Testis (tissue), 3 donors: ENCODE data around the gene ADRM1. TPM values are rescaled to one million over a fixed set of nuclear protein-coding genes. Genes with fewer than 3 reads are reported as not detected.

ENCODE experiments used
- DNase-seq: peaks from one replicate; pipeline ENCODE4 v3.0.0-alpha.2; 2019
- H3K27ac ChIP-seq, 2 donors: fragments of 200-600 bp; sonication (generic); one replicate each; pipeline ENCODE4 v1.5.1; 2019
- H3K27me3 ChIP-seq: fragments of 200-600 bp; sonication (generic); one replicate; pipeline ENCODE4 v1.5.1; 2019
- H3K36me3 ChIP-seq: fragments of 200-600 bp; sonication (generic); one replicate; pipeline ENCODE4 v1.5.1; 2017; ENCODE audit warnings: low read depth; ENCODE audit errors: missing control alignments
- H3K4me1 ChIP-seq: fragments of 200-600 bp; sonication (generic); one replicate; pipeline ENCODE4 v1.5.1; 2019
- H3K4me3 ChIP-seq, 2 donors: fragments of 200-600 bp; sonication (generic); one replicate each; pipeline ENCODE4 v1.5.1; 2017 to 2019
- H3K9me3 ChIP-seq: fragments of 200-600 bp; sonication (generic); one replicate; pipeline ENCODE4 v1.5.1; 2017
- POLR2A ChIP-seq: fragments of 450-650 bp; IDR thresholded peaks from one replicate; pipeline ENCODE4 v1.6.1; 2017; ENCODE audit warnings: antibody characterized with exemption, mild to moderate bottlenecking, moderate library complexity
- WGBS, 2 donors: methylation state at CpG; one replicate each; pipeline ENCODE4 v1.1.5; 2018; 5-methylcytosine and 5-hydroxymethylcytosine counted together
- intact Hi-C: fragments of 100-400 bp; cut with DNase I; formaldehyde crosslinking; loops from one replicate; pipeline ENCODE4 v1.15.1; 2023; ENCODE audit warnings: low total_unique reads
- microRNA-seq, 2 donors: library from miRNA; unstranded; fragments of <30 nt; microRNA quantifications; one replicate each; pipeline ENCODE4, GENCODE V29; 2016; ENCODE audit warnings: borderline number of aligned reads in 2 of 2, borderline replicate concordance in 1 of 2
- polyA plus RNA-seq: library from polyadenylated mRNA; stranded (reverse); fragments of 350-450 nt; fragmentation: Illumina TruSeq; extraction: RNeasy Lipid Tissue Mini Kit (QIAGEN cat#74804); gene quantifications from one replicate; pipeline ENCODE4 v1.2.3, GENCODE V29; 2014; ENCODE audit warnings: low read depth, low replicate concordance; ENCODE audit not compliant: insufficient read depth
- total RNA-seq, 2 donors: library from RNA; depleted of rRNA; stranded (reverse); fragments of >200 nt; gene quantifications; one replicate each; pipeline ENCODE4 v1.2.3, GENCODE V29; 2016
- TF ChIP-seq, protein P1 (sequence below), 3 experiments: fragments of 450-650 bp in 2 of 3; fragments of 200-600 bp in 1 of 3; sonication (generic) in 1 of 3; IDR thresholded peaks; one replicate each; pipeline ENCODE4 v1.5.1; 2016 to 2019; ENCODE audit warnings: antibody characterized with exemption in 3 of 3, mild to moderate bottlenecking in 2 of 3, moderate library complexity in 1 of 3

ADRM1 gene
- total and polyA plus RNA-seq, 3 donors from 2014 or later: 191 to 286 (median 283) TPM

DNA sequence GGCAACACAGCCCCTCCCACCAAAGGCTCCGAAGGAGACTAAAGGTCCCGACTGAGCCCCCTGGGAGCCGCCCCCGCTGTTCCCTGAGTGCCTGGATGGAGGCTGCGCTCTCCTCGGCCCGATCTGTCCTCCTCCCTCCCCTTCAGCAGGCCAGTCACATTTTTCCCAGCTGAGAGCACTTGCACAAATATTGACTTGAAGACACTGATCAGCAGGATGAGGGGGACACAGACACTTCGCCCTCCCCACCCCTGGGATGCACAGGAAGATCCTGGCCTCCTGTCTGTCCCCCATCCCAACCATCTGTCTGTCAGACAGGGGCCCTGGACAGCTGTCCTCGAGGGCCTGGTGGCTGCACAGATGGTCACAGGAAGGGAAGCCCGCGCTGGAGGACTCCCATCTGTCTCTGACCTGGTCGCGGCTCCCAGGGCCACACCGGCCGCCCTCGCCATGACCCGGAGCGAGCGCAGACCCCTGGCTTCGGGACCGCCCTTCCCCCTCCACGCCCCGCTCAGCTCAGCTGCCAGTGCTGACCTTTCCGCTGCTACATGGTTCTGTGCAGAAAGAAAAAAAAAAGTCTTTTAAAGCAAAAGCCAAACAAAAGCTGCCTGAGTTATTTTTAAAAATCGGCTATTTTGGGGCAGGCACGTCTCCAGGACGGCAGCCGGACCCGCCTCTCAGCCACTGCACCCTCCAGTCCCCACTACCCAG lies 53.2 kb downstream of the ADRM1 start:
- WGBS, 2 donors: 46 to 54% methylated on average over 25 to 26 of the region's 29 CpGs
- intact Hi-C loops: no loop called here
- TF ChIP-seq, protein P1, sequence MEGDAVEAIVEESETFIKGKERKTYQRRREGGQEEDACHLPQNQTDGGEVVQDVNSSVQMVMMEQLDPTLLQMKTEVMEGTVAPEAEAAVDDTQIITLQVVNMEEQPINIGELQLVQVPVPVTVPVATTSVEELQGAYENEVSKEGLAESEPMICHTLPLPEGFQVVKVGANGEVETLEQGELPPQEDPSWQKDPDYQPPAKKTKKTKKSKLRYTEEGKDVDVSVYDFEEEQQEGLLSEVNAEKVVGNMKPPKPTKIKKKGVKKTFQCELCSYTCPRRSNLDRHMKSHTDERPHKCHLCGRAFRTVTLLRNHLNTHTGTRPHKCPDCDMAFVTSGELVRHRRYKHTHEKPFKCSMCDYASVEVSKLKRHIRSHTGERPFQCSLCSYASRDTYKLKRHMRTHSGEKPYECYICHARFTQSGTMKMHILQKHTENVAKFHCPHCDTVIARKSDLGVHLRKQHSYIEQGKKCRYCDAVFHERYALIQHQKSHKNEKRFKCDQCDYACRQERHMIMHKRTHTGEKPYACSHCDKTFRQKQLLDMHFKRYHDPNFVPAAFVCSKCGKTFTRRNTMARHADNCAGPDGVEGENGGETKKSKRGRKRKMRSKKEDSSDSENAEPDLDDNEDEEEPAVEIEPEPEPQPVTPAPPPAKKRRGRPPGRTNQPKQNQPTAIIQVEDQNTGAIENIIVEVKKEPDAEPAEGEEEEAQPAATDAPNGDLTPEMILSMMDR (IDR thresholded peaks at IDR 0.05): no peak
- no peak for TF ChIP-seq POLR2A
- DNase-seq: peak; percentile 59
- H3K27ac ChIP-seq: peak overlapping the region; percentile 66 to 80
- no peaks in the 10 kb centered on the region for H3K27me3 ChIP-seq
- H3K9me3 ChIP-seq: no peaks in the 10 kb centered on the region
- no peak overlapping the region for H3K4me3 ChIP-seq
- peaks cover 52% of the 10 kb centered on the region for H3K4me1 ChIP-seq
- H3K36me3 ChIP-seq: no peaks in the 10 kb centered on the region

DNA sequence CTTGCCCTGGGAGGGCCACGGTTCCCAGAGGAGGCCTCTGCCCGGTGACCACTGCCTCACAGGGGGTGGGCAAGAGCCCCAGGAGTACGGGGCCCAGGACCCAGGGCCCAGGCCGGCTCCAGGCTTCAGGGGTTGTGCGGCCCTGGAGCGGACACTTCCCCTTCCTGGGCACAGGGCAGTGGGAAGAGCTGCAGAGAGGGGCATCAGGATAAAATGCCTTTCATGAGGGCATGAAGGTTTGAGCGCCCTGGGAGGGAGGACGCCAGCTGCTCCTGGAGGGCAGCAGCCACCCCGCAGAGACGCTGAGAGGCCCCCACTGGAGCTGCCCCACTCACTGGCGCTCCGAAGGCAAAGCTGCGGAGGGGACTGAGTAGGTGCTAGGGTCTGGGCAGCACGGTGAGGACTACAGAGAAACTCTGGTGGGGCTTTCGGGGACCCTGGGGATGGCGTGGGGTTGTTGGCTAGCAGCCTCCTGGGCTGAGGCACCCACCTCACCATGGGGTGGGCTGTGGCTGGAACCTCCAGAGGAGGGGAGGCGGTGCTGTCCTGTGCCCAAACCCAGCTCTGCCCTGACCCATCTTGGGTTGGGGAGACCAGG lies 53.9 kb downstream of the ADRM1 start:
- no peaks in the 10 kb centered on the region for H3K27me3 ChIP-seq
- TF ChIP-seq POLR2A: no peak
- TF ChIP-seq, protein P1 (IDR thresholded peaks at IDR 0.05): no peak
- H3K27ac ChIP-seq: peak overlapping the region; percentile 66 to 80
- DNase-seq: no peak
- no peak overlapping the region for H3K4me3 ChIP-seq
- no peaks in the 10 kb centered on the region for H3K36me3 ChIP-seq
- no peaks in the 10 kb centered on the region for H3K9me3 ChIP-seq
- 63 to 64% methylated on average over 17 of the region's 17 CpGs for WGBS, 2 donors
- intact Hi-C loops: no loop called here
- H3K4me1 ChIP-seq: peaks cover 52% of the 10 kb centered on the region

DNA sequence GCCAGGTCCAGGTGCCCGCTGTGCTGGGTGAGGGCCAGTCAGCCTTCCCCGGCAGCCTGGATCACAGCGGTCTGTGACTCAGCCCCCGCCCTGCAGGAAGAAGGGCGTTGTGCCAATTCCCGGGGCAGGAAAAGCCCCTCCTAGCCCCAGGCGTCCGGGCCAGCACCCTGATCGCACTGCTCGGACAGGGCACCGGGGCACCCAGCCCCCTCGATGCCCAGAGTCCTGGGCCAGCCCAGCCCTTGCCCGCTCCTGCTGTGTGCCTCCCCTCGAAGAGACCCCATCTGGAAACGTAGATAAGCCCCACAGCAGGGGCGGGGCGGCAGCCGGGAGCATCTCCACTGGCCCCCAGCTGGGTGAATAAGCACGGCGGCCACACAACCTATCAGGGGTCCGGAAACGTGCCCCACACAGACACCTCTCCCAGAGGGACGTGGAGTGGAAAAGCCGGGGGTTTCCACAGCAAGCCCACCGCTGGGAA lies 54.4 kb downstream of the ADRM1 start:
- intact Hi-C loops: no loop called here
- H3K9me3 ChIP-seq: no peaks in the 10 kb centered on the region
- H3K36me3 ChIP-seq: no peaks in the 10 kb centered on the region
- DNase-seq: no peak
- peak overlapping the region; percentile 66 to 80 for H3K27ac ChIP-seq
- no peaks in the 10 kb centered on the region for H3K27me3 ChIP-seq
- WGBS, 2 donors: 41 to 64% methylated on average over 8 to 24 of the region's 25 CpGs
- H3K4me1 ChIP-seq: peaks cover 52% of the 10 kb centered on the region
- H3K4me3 ChIP-seq: no peak overlapping the region
- TF ChIP-seq, protein P1 (IDR thresholded peaks at IDR 0.05): no peak
- TF ChIP-seq POLR2A: no peak

DNA sequence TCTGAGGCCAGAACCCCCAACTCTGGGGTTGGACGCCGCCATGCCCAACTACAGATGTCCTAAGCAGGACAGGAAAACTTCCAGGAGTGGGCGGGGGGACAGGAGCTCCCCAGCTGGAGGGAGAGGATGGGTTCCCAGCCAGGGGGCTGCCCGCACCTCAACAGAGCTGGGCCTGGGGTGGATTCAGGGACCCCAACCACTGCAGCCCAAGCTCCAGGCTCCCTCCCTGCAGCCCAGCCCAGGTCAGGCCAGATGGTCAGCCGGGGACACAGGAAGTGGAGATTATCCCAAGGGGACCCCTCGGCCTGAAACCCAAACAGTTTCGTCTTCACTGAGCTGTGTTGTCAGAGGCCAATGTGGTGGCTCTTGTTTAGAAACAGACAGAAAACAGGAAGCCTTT lies 54.9 kb downstream of the ADRM1 start:
- H3K4me3 ChIP-seq: no peak overlapping the region
- no peak for TF ChIP-seq POLR2A
- TF ChIP-seq, protein P1 (IDR thresholded peaks at IDR 0.05): no peak
- no peak for DNase-seq
- intact Hi-C loops: no loop called here
- no peaks in the 10 kb centered on the region for H3K27me3 ChIP-seq
- peak overlapping the region; percentile 66 to 80 for H3K27ac ChIP-seq
- H3K36me3 ChIP-seq: no peaks in the 10 kb centered on the region
- no peaks in the 10 kb centered on the region for H3K9me3 ChIP-seq
- peaks cover 52% of the 10 kb centered on the region for H3K4me1 ChIP-seq
- WGBS, 2 donors: 59 to 72% methylated on average over 3 to 7 of the region's 7 CpGs

Small RNA genes lying within 50 kb of the gene (microRNA-seq; reads per million reads assigned to microRNA genes)
- 0 to 3.5 reads per million in 2 donors for gene MIR4758

Other genes with a start within 250 kb of the ADRM1 start
- gene TAF4, start 237.1 kb upstream of the ADRM1 start, total RNA-seq: 100 to 1,000 TPM; 107 to 111 TPM
- 30.7 TPM for gene TAF4, start 237.1 kb upstream of the ADRM1 start, polyA plus RNA-seq
- gene LSM14B, start 180.5 kb upstream of the ADRM1 start, total RNA-seq: 100 to 1,000 TPM; 116 to 137 TPM
- gene LSM14B, start 180.5 kb upstream of the ADRM1 start, polyA plus RNA-seq: 91.0 TPM
- 100 to 1,000 TPM; 146 to 203 TPM for gene PSMA7, start 159.6 kb upstream of the ADRM1 start, total RNA-seq
- 124 TPM for gene PSMA7, start 159.6 kb upstream of the ADRM1 start, polyA plus RNA-seq
- 10 to 100 TPM; 54.6 to 69.5 TPM for gene SS18L1, start 159.2 kb upstream of the ADRM1 start, total RNA-seq
- gene SS18L1, start 159.2 kb upstream of the ADRM1 start, polyA plus RNA-seq: 16.2 TPM
- gene MTG2, start 120.0 kb upstream of the ADRM1 start, total RNA-seq: 10 to 100 TPM; 61.9 to 76.8 TPM
- 53.3 TPM for gene MTG2, start 120.0 kb upstream of the ADRM1 start, polyA plus RNA-seq
- 1 to 10 TPM; 1.1 to 2.5 TPM for gene HRH3, start 82.7 kb upstream of the ADRM1 start, total RNA-seq
- gene HRH3, start 82.7 kb upstream of the ADRM1 start, polyA plus RNA-seq: 0.67 TPM
- 10 to 100 TPM; 49.8 to 57.2 TPM for gene OSBPL2, start 64.5 kb upstream of the ADRM1 start, total RNA-seq
- gene OSBPL2, start 64.5 kb upstream of the ADRM1 start, polyA plus RNA-seq: 48.5 TPM
- gene LAMA5, start 64.3 kb downstream of the ADRM1 start, total RNA-seq: 100 to 1,000 TPM; 121 to 144 TPM
- 33.2 TPM for gene LAMA5, start 64.3 kb downstream of the ADRM1 start, polyA plus RNA-seq
- 1,000 to 10,000 TPM in 1 of 2 donors, 100 to 1,000 TPM in 1; 548 to 1,387 TPM for gene RPS21, start 84.1 kb downstream of the ADRM1 start, total RNA-seq
- gene RPS21, start 84.1 kb downstream of the ADRM1 start, polyA plus RNA-seq: 1,052 TPM
- gene CABLES2, start 104.3 kb downstream of the ADRM1 start, total RNA-seq: 10 to 100 TPM; 51.0 to 58.6 TPM
- 83.0 TPM for gene CABLES2, start 104.3 kb downstream of the ADRM1 start, polyA plus RNA-seq
- 1 to 10 TPM in 1 of 2 donors, under 1 TPM in 1; 0.81 to 1.3 TPM for gene RBBP8NL, start 124.5 kb downstream of the ADRM1 start, total RNA-seq
- gene RBBP8NL, start 124.5 kb downstream of the ADRM1 start, polyA plus RNA-seq: 2.8 TPM
- gene GATA5, start 173.0 kb downstream of the ADRM1 start, total RNA-seq: 10 to 100 TPM; 54.5 to 70.6 TPM
- gene GATA5, start 173.0 kb downstream of the ADRM1 start, polyA plus RNA-seq: 19.0 TPM